ENCODE data around the gene TSPAN12. TPM values are rescaled to one million over a fixed set of nuclear protein-coding genes. Genes with fewer than 3 reads are reported as not detected.

TSPAN12 gene
- total RNA-seq, 2 experiments from 2014 or later: not detected

DNA sequence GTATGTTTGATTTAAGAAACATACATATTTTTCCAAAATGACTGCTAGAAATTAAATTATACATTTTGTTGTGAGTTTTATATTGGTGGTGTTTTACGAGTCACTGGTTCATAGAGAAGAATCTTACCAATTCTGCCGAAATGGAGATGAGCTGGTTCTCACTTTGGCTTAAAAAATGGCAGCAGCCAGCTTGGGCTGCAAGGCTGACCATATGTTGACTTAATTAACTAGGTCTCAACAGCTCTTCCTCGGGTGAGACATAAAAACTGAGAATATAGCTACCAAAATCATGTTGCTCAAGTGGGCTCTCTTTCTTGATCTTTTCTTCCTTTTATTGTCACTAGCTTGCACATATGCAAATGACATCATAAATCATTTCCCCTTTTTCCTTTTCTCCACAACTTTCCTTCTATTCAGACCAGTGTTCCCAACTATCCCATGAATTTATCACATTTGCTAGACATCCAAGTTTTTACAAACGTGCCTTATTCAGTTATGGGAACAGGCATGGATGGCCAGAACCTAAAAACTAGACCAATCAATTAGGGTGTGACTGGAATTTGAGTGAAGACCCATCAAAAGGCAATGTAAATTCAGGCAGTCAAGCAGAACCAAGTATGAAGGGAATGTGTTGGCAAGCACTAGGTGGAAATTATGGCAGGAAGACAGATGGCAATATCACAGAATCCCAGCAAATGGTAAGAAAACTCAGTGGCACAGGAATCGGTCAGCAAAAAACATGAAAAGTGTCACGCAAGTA is 6.4 kb upstream of the TSPAN12 start:
- Mint-ChIP-seq H3K36me3 (ENCODE audit: low read depth) (no peaks in the 10 kb centered on the region), H3K27ac (no peak overlapping the region), H3K4me1 (no peaks in the 10 kb centered on the region), H3K4me3 (no peak overlapping the region), H3K27me3 (peaks cover 39% of the 10 kb centered on the region), H3K9me3 (no peaks in the 10 kb centered on the region)
- POLR2A ChIA-PET: no interaction called here
- no peak for DNase-seq
- CTCF ChIA-PET: no interaction called here

DNA sequence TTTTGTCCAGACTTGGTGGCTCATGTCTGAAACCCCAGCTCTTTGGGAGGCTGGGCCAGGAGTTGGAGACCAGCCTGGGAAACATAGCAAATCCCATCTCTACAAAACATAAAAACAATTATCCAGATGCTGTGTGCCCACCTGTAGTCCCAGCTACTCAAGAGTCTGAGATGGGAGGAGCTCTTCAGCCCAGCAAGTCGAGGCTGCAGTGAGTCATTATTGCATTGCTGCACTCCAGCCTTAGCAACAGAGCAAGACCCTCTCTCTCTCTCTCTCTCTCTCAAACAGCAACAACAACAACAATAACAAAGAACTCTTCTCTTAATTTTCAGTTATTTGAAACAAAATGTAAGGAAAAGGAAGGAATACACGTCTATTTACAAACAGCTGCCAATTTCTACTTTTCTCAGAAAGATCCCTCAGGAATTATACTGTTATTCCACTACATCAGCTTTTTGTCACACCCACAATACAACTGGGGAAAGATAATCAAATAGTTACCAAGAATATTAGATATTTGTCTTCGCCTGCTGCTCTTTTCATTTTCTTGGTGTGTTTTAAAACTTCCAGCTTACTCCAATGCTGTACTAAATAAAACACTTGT is 5.1 kb upstream of the TSPAN12 start:
- Mint-ChIP-seq H3K36me3 (ENCODE audit: low read depth) (no peaks in the 10 kb centered on the region), H3K4me3 (no peak overlapping the region), H3K4me1 (peaks cover under 1% of the 10 kb centered on the region), H3K27ac (no peak overlapping the region), H3K27me3 (peaks cover 50% of the 10 kb centered on the region), H3K9me3 (no peaks in the 10 kb centered on the region)
- POLR2A ChIA-PET: no interaction called here
- CTCF ChIA-PET: no interaction called here
- DNase-seq: no peak

DNA sequence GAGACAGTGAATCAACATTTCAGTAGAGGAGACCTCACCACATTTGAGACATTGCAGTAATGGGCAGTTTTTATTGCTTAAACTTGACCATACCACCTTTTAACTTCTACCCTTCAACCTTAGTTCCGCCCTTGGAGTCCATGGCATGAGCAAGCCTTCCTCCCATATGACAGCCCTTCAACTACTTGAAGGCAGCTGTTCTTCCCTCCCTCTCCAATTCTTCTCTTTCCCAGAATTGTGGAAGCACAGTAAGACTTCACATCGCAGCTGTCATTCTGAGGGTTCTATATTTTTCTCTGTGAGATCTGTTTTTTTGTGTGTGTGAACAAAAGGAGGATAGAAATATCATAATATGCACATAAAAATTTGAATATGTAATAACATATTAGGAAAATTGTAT is 2.2 kb upstream of the TSPAN12 start:
- no peaks in the 10 kb centered on the region for H3K9me3 Mint-ChIP-seq
- no peak overlapping the region for H3K27ac Mint-ChIP-seq
- CTCF ChIA-PET: no interaction called here
- H3K36me3 Mint-ChIP-seq (ENCODE audit: low read depth): no peaks in the 10 kb centered on the region
- POLR2A ChIA-PET: no interaction called here
- H3K4me3 Mint-ChIP-seq: no peak overlapping the region
- peaks cover 60% of the 10 kb centered on the region for H3K27me3 Mint-ChIP-seq
- peaks cover 11% of the 10 kb centered on the region for H3K4me1 Mint-ChIP-seq
- DNase-seq: no peak

DNA sequence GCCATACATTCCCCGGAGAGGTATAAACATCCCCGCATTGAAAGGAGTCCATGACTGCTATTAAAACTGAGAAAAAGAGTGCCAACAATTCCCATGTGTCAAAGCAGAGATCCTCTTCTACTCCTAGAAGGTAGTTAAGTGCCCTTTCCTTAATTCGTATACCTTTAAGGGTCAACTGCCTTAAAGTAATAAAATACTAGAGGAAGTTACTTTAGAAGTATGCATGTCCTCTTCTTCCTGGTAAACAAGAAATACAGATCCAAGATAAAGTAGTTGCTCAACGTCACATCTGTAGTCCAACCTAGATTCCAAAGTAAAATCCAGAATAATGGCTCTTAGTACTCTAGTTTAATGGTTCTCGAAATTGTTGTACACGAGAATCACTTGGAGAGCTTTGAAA is 1.5 kb upstream of the TSPAN12 start:
- no peak overlapping the region for H3K27ac Mint-ChIP-seq
- ChIA-PET CTCF (no interaction called here), POLR2A (no interaction called here)
- H3K36me3 Mint-ChIP-seq (ENCODE audit: low read depth): no peaks in the 10 kb centered on the region
- H3K4me1 Mint-ChIP-seq: peaks cover 11% of the 10 kb centered on the region
- no peaks in the 10 kb centered on the region for H3K9me3 Mint-ChIP-seq
- peaks cover 64% of the 10 kb centered on the region for H3K27me3 Mint-ChIP-seq
- no peak overlapping the region for H3K4me3 Mint-ChIP-seq
- no peak for DNase-seq

DNA sequence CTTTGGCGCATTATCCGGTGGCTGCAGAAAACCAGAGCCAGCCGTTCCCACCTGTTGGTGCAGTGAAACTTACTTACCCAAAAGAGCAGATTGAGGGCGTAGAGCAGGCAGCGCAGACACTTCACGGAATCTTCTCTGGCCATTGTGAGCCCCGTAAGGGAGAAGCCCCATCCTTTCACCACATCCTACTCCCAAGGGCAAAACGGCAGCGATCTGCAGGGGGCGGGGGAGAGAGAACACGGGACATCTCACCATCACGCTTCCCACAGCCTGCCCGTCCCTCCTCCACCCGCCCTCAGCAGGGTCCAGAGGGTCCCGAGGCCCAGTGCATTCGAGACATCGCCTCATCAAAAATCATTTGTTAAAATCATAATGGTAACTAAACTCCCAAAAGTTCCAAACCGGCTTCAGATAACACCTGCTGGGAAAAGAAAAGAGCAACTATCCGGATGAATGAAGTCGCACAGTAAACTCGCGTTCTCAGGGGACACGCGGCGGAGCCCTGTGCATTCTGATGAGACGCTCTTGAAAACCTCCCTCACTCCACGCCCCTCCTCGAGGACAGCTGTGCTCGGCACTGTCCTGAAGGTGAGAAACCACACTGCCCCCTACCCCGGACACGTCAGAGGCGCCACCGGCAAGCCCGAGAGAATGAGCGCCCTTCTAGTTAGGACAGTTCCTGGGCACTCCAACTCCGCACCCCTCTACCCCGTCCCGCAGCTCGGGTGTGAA is 1.2 kb downstream of the TSPAN12 start:
- Mint-ChIP-seq H3K9me3 (no peaks in the 10 kb centered on the region), H3K4me1 (peaks cover 11% of the 10 kb centered on the region), H3K4me3 (peak overlapping the region; percentile 73), H3K36me3 (ENCODE audit: low read depth) (no peaks in the 10 kb centered on the region), H3K27ac (no peak overlapping the region), H3K27me3 (peaks cover 56% of the 10 kb centered on the region)
- ChIA-PET CTCF (no interaction called here), POLR2A (no interaction called here)
- peak; percentile 16 for DNase-seq

DNA sequence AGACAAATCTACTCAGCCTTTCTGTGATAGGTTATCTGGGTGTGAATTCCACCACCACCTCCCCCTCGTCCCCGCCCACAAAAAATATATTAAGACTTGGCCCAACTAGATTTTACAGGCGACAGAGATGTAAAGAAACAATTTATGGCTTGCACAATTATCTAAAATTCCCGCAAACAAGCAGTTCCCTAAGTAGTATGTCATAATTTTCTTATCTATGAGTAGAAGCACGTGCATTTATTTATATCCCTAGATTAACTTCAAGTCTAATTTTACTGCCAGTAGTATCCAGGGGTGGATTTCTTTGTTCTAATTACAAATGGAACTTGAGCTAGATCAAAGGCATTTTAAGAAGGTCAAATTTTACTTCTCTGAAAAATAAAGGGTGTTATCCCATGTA is 1.7 kb downstream of the TSPAN12 start:
- Mint-ChIP-seq H3K4me3 (no peak overlapping the region), H3K9me3 (no peaks in the 10 kb centered on the region), H3K4me1 (peaks cover 11% of the 10 kb centered on the region), H3K36me3 (ENCODE audit: low read depth) (no peaks in the 10 kb centered on the region), H3K27ac (no peak overlapping the region), H3K27me3 (peaks cover 53% of the 10 kb centered on the region)
- DNase-seq: no peak
- ChIA-PET CTCF (no interaction called here), POLR2A (no interaction called here)

DNA sequence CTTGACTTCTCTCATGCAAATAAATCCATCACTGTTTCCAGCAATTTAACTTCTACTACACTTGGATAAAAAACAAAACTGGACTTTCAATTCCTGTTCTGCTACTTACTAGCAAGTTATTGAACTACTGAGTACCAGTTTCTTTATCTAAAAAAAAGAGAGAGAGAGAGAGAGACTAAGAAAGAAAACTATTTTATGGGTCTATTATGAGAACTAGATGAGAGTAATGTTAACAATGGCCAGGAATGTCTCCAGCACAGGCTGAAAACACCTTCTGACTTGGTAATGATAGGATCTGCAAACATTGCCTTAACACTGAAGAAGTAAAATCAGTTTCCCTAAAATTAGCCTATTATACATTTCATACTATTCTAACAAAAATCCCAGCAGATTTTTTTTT is 5.2 kb downstream of the TSPAN12 start:
- H3K4me3 Mint-ChIP-seq: no peak overlapping the region
- POLR2A ChIA-PET: no interaction called here
- CTCF ChIA-PET: no interaction called here
- H3K36me3 Mint-ChIP-seq (ENCODE audit: low read depth): no peaks in the 10 kb centered on the region
- DNase-seq: no peak
- H3K4me1 Mint-ChIP-seq: peaks cover 9% of the 10 kb centered on the region
- H3K9me3 Mint-ChIP-seq: no peaks in the 10 kb centered on the region
- peaks cover 34% of the 10 kb centered on the region for H3K27me3 Mint-ChIP-seq
- H3K27ac Mint-ChIP-seq: no peak overlapping the region

DNA sequence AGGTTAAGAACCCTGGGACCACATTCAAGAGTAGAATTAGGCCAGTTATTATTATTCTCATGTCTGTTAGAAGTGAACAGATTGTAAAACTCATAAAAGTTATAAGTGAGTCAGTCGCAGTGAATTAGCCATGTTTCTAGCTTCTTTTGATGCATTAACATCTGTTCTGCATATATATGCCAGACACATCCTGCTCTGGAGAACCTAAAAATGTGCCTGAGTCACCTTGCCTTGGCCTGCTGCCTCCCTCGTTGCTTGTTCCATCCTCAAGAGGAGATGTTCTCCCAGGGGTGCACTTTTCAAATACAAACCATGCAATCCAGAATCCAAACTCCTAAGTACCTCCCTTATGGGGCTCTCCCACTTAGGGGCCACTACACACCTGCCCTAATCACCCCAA is 14.8 kb downstream of the TSPAN12 start:
- no peak overlapping the region for H3K27ac Mint-ChIP-seq
- ChIA-PET POLR2A (no interaction called here), CTCF (no interaction called here)
- no peak overlapping the region for H3K4me3 Mint-ChIP-seq
- H3K9me3 Mint-ChIP-seq: no peaks in the 10 kb centered on the region
- H3K27me3 Mint-ChIP-seq: peaks cover 8% of the 10 kb centered on the region
- no peaks in the 10 kb centered on the region for H3K36me3 Mint-ChIP-seq (ENCODE audit: low read depth)
- no peak for DNase-seq
- no peaks in the 10 kb centered on the region for H3K4me1 Mint-ChIP-seq

DNA sequence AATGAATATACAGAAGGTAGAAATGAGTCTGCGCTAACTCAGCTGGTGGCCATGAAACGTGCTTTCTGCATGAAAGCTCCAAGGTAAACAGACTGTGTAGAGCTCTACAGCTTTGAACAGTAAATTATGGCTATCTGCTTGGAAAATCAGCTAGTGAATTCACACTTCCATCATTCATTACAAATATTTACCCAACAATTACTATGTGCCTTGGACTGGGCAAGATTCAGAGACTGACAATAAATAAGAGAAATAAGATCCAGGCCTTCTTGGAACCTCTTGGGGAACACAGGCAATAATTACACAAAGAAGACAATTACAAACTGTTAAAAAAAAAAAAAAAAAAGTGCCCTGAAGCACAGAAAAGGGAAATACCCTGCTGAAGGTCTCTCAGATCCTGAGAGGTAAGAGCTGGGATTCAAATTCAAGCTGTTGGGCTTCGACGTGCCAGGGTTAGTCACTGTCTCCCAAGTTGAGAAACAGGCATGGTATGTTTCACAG is 15.8 kb downstream of the TSPAN12 start:
- Mint-ChIP-seq H3K36me3 (ENCODE audit: low read depth) (no peaks in the 10 kb centered on the region), H3K27me3 (peaks cover 3% of the 10 kb centered on the region), H3K4me1 (no peaks in the 10 kb centered on the region), H3K27ac (no peak overlapping the region), H3K4me3 (no peak overlapping the region), H3K9me3 (no peaks in the 10 kb centered on the region)
- no peak for DNase-seq
- ChIA-PET CTCF (interaction anchor here (0.6 to 0.7 kb wide), 3 partner anchors 9 to 148 kb away, joined by 3 to 4 read pairs (median 3); no protein-coding TSS in a partner anchor), POLR2A (no interaction called here)

DNA sequence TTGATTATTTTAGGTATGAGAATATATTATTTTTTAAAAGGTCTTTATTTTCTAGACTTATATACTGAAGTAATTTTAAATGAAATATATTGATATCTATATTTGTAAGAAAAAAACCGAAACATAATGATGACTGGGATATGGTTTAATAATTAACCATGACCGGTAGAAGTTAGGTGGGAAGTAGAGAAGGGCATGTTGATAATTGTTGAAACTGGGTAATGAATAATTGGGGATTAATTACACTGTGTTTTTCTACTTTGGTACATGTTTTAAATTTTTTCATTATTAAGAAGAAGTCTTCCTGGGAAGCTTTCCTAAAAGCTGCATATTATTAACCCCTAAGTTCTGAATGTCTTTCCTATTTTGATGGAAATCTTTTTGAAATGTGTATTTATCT is 16.3 kb downstream of the TSPAN12 start:
- peaks cover 3% of the 10 kb centered on the region for H3K27me3 Mint-ChIP-seq
- CTCF ChIA-PET: interaction anchor here (0.6 to 0.7 kb wide), 2 partner anchors 9 to 23 kb away, joined by 3 to 4 read pairs; no protein-coding TSS in a partner anchor
- no peaks in the 10 kb centered on the region for H3K36me3 Mint-ChIP-seq (ENCODE audit: low read depth)
- no peak overlapping the region for H3K27ac Mint-ChIP-seq
- no peak for DNase-seq
- POLR2A ChIA-PET: no interaction called here
- no peaks in the 10 kb centered on the region for H3K9me3 Mint-ChIP-seq
- H3K4me1 Mint-ChIP-seq: no peaks in the 10 kb centered on the region
- no peak overlapping the region for H3K4me3 Mint-ChIP-seq

DNA sequence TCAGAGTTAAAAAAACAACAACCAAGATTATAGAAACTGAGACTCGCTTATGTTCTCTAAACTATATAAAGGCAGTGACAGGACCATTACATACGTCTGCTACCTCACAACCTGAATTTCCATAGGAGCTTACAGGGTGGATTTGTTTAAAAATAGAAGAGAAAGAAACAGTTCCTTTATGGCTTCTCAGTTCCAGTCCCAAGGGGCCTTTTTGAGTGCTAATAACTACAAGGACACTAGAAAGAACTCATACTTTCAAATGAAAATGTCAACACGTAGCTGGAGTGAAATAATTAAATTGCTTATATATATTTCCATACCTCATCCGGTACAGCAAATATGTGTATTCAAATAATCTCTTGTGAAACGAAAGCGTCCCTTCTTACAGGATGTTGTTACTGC is 19.7 kb downstream of the TSPAN12 start:
- POLR2A ChIA-PET: no interaction called here
- Mint-ChIP-seq H3K4me3 (no peak overlapping the region), H3K27ac (no peak overlapping the region), H3K27me3 (peaks cover 3% of the 10 kb centered on the region), H3K9me3 (no peaks in the 10 kb centered on the region), H3K36me3 (ENCODE audit: low read depth) (no peaks in the 10 kb centered on the region), H3K4me1 (no peaks in the 10 kb centered on the region)
- DNase-seq: no peak
- CTCF ChIA-PET: no interaction called here

DNA sequence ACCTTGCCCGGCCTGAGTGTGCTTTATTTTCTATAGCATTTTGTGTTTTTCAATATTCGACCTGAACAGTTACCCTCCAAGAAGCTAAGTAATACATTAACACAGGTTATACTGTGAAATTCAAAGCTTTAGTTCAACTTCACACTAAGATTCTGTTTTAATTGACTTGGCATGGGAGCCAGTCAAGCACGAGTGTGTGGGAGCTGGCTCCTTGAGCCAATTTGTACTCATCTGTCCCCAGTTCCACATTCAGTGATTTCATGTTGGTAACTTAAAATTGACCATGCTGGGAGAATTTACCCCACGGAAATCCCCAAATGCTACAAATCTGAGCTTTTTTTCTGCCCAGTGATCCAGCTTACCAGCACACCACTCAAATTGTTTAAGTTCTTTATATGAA is 20.3 kb downstream of the TSPAN12 start:
- POLR2A ChIA-PET: no interaction called here

DNA sequence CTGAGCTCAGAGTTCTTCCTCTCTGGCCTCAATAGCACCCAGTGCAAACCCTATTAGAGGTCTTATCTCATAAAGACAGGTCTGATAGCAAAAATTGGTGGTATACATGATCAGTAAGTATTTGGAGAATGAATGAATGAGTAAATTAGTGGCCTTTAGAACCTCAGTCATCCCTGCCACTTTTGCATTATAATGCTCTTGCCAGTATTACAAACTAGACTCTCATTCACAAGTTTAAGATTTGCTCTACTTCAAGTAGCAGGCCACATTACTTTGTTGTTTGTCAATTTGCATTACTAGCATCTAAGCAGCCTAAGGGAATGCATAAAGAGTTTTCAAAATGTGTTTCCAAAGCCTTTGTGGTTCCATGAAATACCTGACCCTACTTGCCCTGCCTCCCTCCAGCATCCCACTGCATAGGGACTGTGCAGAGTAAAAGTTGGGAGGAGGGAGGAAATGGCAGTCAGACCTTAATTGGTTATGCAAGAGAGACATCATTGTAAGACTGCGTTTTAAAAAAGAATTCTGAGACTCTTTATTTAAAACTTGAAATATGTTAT is 21.3 kb downstream of the TSPAN12 start:
- H3K4me1 Mint-ChIP-seq: no peaks in the 10 kb centered on the region
- H3K9me3 Mint-ChIP-seq: no peaks in the 10 kb centered on the region

More for the DNA sequence above, 20.3 kb downstream of the TSPAN12 start:
- Mint-ChIP-seq H3K36me3 (ENCODE audit: low read depth) (no peaks in the 10 kb centered on the region), H3K27ac (no peak overlapping the region), H3K4me1 (no peaks in the 10 kb centered on the region), H3K9me3 (no peaks in the 10 kb centered on the region), H3K27me3 (peaks cover 3% of the 10 kb centered on the region), H3K4me3 (no peak overlapping the region)
- no peak for DNase-seq
- CTCF ChIA-PET: no interaction called here

More for the DNA sequence above, 21.3 kb downstream of the TSPAN12 start:
- ChIA-PET CTCF (no interaction called here), POLR2A (no interaction called here)
- peaks cover 4% of the 10 kb centered on the region for H3K27me3 Mint-ChIP-seq
- no peaks in the 10 kb centered on the region for H3K36me3 Mint-ChIP-seq (ENCODE audit: low read depth)
- DNase-seq: no peak
- H3K4me3 Mint-ChIP-seq: no peak overlapping the region
- no peak overlapping the region for H3K27ac Mint-ChIP-seq

Measured in activated CD4-positive, alpha-beta memory T cell treated with anti-CD3 and anti-CD28 coated beads, Interleukin-2, amount 10 ng/mL, durations not matched to agents 7 days and 5 days (primary cell).